NCI-H524 (cell line): ENCODE results near the gene HDAC4.

ENCODE experiments used
- DNase-seq, 2 experiments: peaks; one replicate each; lab custom pipeline; 2025; lab: John Stamatoyannopoulos, UW

The HDAC4 gene

GRCh38 chr2:239267288-239267951 is 133.4 kb downstream of the HDAC4 start:
- DNase-seq, result no peak

GRCh38 chr2:239266779-239267287 is 134.0 kb downstream of the HDAC4 start:
- DNase-seq, result no peak

GRCh38 chr2:239266434-239266766 is 134.4 kb downstream of the HDAC4 start:
- DNase-seq, result no peak

GRCh38 chr2:239265681-239266433 is 135.0 kb downstream of the HDAC4 start:
- no peak for DNase-seq

GRCh38 chr2:239264838-239265651 is 135.8 kb downstream of the HDAC4 start:
- no peak for DNase-seq

GRCh38 chr2:239264492-239264837 is 136.4 kb downstream of the HDAC4 start:
- no peak for DNase-seq

- DNase-seq, result no peak
These were observed 136.9 kb downstream of the HDAC4 start for GRCh38 chr2:239263669-239264491.

GRCh38 chr2:239263231-239263630 is 137.6 kb downstream of the HDAC4 start:
- no peak for DNase-seq

- DNase-seq, result no peak
These were observed 138.2 kb downstream of the HDAC4 start for GRCh38 chr2:239262484-239263230.

GRCh38 chr2:239261796-239262483 is 138.9 kb downstream of the HDAC4 start:
- DNase-seq, result no peak

- no peak for DNase-seq
These were observed 139.5 kb downstream of the HDAC4 start for GRCh38 chr2:239261356-239261755.

GRCh38 chr2:239260546-239261327 is 140.1 kb downstream of the HDAC4 start:
- DNase-seq, result no peak

- DNase-seq, result no peak
These were observed 141.1 kb downstream of the HDAC4 start for GRCh38 chr2:239259603-239260298.

- DNase-seq, result no peak
These were observed 141.6 kb downstream of the HDAC4 start for GRCh38 chr2:239259173-239259572.

- DNase-seq, result no peak
These were observed 142.6 kb downstream of the HDAC4 start for GRCh38 chr2:239258248-239258647.

- DNase-seq, result no peak
These were observed 143.3 kb downstream of the HDAC4 start for GRCh38 chr2:239257511-239257937.

- no peak for DNase-seq
These were observed 144.5 kb downstream of the HDAC4 start for GRCh38 chr2:239256350-239256743.

GRCh38 chr2:239255628-239256349 is 145.0 kb downstream of the HDAC4 start:
- no peak for DNase-seq
